BJ (cell line): ENCODE measurements around the gene ABCA8. TPM values are rescaled to one million over a fixed set of nuclear protein-coding genes. Genes with fewer than 3 reads are reported as not detected.

Source experiments
- polyA plus RNA-seq: library from polyadenylated mRNA; depleted of rRNA; stranded (reverse); fragments of >200 nt; gene quantifications from 2 replicates; pipeline ENCODE4 v1.2.3, GENCODE V29; 2011; rRNA removed

Gene ABCA8
- polyA plus RNA-seq, 1 experiment: 0.27 TPM

Other genes with a start within 250 kb of the ABCA8 start
- 0.06 and 0.25 TPM in 2 replicates for gene ABCA9, start 105.5 kb upstream of the ABCA8 start, polyA plus RNA-seq
- 0.22 and 0.59 TPM in 2 replicates for gene ABCA6, start 186.5 kb upstream of the ABCA8 start, polyA plus RNA-seq